Common myeloid progenitor, CD34-positive (primary cell): ENCODE measurements around the gene ZNF428.

Experiments used
- CTCF ChIA-PET: fragments of 350-600 bp; sonication (Branson Sonifier 250); formaldehyde crosslinking; loops from one replicate; lab custom pipeline; 2021; ENCODE audit warnings: antibody characterized with exemption; lab: Charles Lee
- POLR2A ChIA-PET: fragments of 350-600 bp; sonication (Branson Sonifier 250); formaldehyde crosslinking; loops from one replicate; lab custom pipeline; 2021; ENCODE audit warnings: antibody characterized with exemption; lab: Charles Lee
- DNase-seq, 3 donors: peaks; one replicate each; pipeline versions ENCODE4 v3.0.0 to v3.0.0-alpha.2; 2013
- H3K27ac ChIP-seq, 2 experiments: 1 replicate in 1 of 2; 2 replicates in 1 of 2; pipeline ENCODE4 v1.7.0; 2013; ENCODE audit warnings: inconsistent platforms in 2 of 2, low read length in 2 of 2, mild to moderate bottlenecking in 2 of 2, low read depth in 1 of 2, moderate library complexity in 1 of 2; ENCODE audit not compliant: severe bottlenecking in 2 of 2, insufficient read depth in 1 of 2, poor library complexity in 1 of 2
- H3K27me3 ChIP-seq, 5 experiments: replicated peaks in 2 of 5; 1 replicate in 3 of 5; 2 replicates in 2 of 5; pipeline versions ENCODE4 v1.6.1 to v1.7.0; 2013; ENCODE audit warnings: low read length in 4 of 5, mild to moderate bottlenecking in 2 of 5, moderate library complexity in 2 of 5, inconsistent platforms in 1 of 5; ENCODE audit not compliant: insufficient read depth in 5 of 5, control insufficient read depth in 4 of 5
- H3K36me3 ChIP-seq, 4 experiments: 1 replicate in 2 of 4; 2 replicates in 2 of 4; pipeline versions ENCODE4 v1.6.1 to v1.7.0; 2013; ENCODE audit warnings: low read length in 3 of 4, control low read depth in 1 of 4, mild to moderate bottlenecking in 1 of 4; ENCODE audit not compliant: control insufficient read depth in 4 of 4, insufficient read depth in 4 of 4
- H3K4me1 ChIP-seq, 4 experiments: 1 replicate in 3 of 4; 2 replicates in 1 of 4; pipeline versions ENCODE4 v1.6.1 to v1.7.1; 2013; ENCODE audit warnings: low read length in 3 of 4, mild to moderate bottlenecking in 3 of 4, control low read depth in 1 of 4, inconsistent platforms in 1 of 4, moderate library complexity in 1 of 4; ENCODE audit not compliant: control insufficient read depth in 4 of 4, insufficient read depth in 4 of 4; ENCODE audit errors: control extremely low read depth in 1 of 4
- H3K4me3 ChIP-seq, 7 experiments: 1 replicate in 4 of 7; 2 replicates in 3 of 7; pipeline versions ENCODE4 v1.5.1 to v1.7.0; 2013; ENCODE audit warnings: mild to moderate bottlenecking in 7 of 7, low read length in 6 of 7, moderate library complexity in 6 of 7, inconsistent platforms in 2 of 7, low read depth in 2 of 7, control low read depth in 1 of 7; ENCODE audit not compliant: insufficient read depth in 4 of 7, control insufficient read depth in 1 of 7; ENCODE audit errors: extremely low read depth in 1 of 7
- H3K9me3 ChIP-seq, 5 experiments: 1 replicate in 4 of 5; 2 replicates in 1 of 5; pipeline versions ENCODE4 v1.6.1 to v1.7.1; 2013; ENCODE audit warnings: low read length in 4 of 5, mild to moderate bottlenecking in 2 of 5, inconsistent platforms in 1 of 5, low read depth in 1 of 5, moderate library complexity in 1 of 5; ENCODE audit not compliant: control insufficient read depth in 4 of 5, insufficient read depth in 2 of 5; ENCODE audit errors: control extremely low read depth in 1 of 5
- WGBS: methylation state at CpG from one replicate; pipeline ENCODE4 v1.1.5; 2013; ENCODE audit not compliant: insufficient coverage; 5-methylcytosine and 5-hydroxymethylcytosine counted together

Gene ZNF428

GRCh38 chr19:43595999-43596841, 23.2 kb downstream of the ZNF428 start, which contains the start of the genes IRGQ and ZNF576:
TSS of gene IRGQ (minus strand) at chr19:43596134. CDS start at chr19:43595338, 796 bp downstream.
TSS of gene ZNF576 (plus strand) at chr19:43596595. CDS start at chr19:43597109, 514 bp downstream.
- Histone ChIP-seq H3K4me1 (peaks cover 23 to 43% (median 36%) of the 10 kb centered on the region in 4 experiments), H3K27ac (peak within 1 kb of the TSS; percentile 99 to 100), H3K27me3 (no peaks in the 10 kb centered on the region), H3K4me3 (peak within 1 kb of the TSS; percentile 74 to 98 (median 92)), H3K36me3 (peaks cover 2 to 50% (median 34%) of the 10 kb centered on the region in 4 experiments), H3K9me3 (no peaks in the 10 kb centered on the region)
- ChIA-PET CTCF (interaction anchor here (1.0 to 14.7 kb wide), 10 partner anchors 9 to 72 kb away, joined by 3 to 247 read pairs (median 6); no protein-coding TSS in a partner anchor), POLR2A (interaction anchor here (0.7 to 2.2 kb wide), 5 partner anchors 14 to 61 kb away, joined by 3 to 6 read pairs (median 3); partner anchors contain the start of genes PINLYP and XRCC1)
- DNase-seq, result peak; percentile 99 to 100 (median 99)
- WGBS, result 0% methylated on average over 46 of the region's 60 CpGs

- peaks cover 23 to 43% (median 36%) of the 10 kb centered on the region in 4 experiments for H3K4me1 ChIP-seq
- H3K9me3 ChIP-seq, result no peaks in the 10 kb centered on the region
- no peak for DNase-seq
- H3K27ac ChIP-seq, result peak overlapping the region; percentile 72 to 100
- ChIA-PET POLR2A (interaction anchor here (0.7 to 2.2 kb wide), 5 partner anchors 13 to 60 kb away, joined by 3 to 8 read pairs (median 5); partner anchors contain the start of genes PINLYP and XRCC1), CTCF (interaction anchor here (0.8 to 14.7 kb wide), 12 partner anchors 13 to 73 kb away, joined by 3 to 247 read pairs (median 5); partner anchors contain the start of genes PINLYP and XRCC1)
- peaks cover 2 to 45% (median 29%) of the 10 kb centered on the region in 4 experiments for H3K36me3 ChIP-seq
- H3K27me3 ChIP-seq, result no peaks in the 10 kb centered on the region
- under 1% methylated on average over 17 of the region's 18 CpGs for WGBS
- peak overlapping the region; percentile 74 to 98 (median 92) for H3K4me3 ChIP-seq
Measured at GRCh38 chr19:43595605-43595998, 23.8 kb downstream of the ZNF428 start.

- Histone ChIP-seq H3K9me3 (no peaks in the 10 kb centered on the region), H3K4me3 (peak overlapping the region; percentile 74 to 98 (median 92)), H3K27me3 (no peaks in the 10 kb centered on the region), H3K27ac (peak overlapping the region; percentile 72 to 100), H3K36me3 (peaks cover under 1 to 40% (median 27%) of the 10 kb centered on the region in 4 experiments), H3K4me1 (peaks cover 23 to 45% (median 37%) of the 10 kb centered on the region in 4 experiments)
- DNase-seq, result peak; percentile 63 to 84 (median 82)
- WGBS, result 0% methylated on average over 64 of the region's 64 CpGs
- CTCF ChIA-PET, result interaction anchor here (0.7 to 14.7 kb wide), 21 partner anchors 10 to 76 kb away, joined by 3 to 247 read pairs (median 4); partner anchors contain the start of genes ETHE1, PINLYP and XRCC1
- POLR2A ChIA-PET, result interaction anchor here (0.6 to 2.2 kb wide), 6 partner anchors 13 to 60 kb away, joined by 3 to 8 read pairs (median 4); no protein-coding TSS in a partner anchor
Measured at GRCh38 chr19:43594710-43595604, 24.5 kb downstream of the ZNF428 start.

DNA sequence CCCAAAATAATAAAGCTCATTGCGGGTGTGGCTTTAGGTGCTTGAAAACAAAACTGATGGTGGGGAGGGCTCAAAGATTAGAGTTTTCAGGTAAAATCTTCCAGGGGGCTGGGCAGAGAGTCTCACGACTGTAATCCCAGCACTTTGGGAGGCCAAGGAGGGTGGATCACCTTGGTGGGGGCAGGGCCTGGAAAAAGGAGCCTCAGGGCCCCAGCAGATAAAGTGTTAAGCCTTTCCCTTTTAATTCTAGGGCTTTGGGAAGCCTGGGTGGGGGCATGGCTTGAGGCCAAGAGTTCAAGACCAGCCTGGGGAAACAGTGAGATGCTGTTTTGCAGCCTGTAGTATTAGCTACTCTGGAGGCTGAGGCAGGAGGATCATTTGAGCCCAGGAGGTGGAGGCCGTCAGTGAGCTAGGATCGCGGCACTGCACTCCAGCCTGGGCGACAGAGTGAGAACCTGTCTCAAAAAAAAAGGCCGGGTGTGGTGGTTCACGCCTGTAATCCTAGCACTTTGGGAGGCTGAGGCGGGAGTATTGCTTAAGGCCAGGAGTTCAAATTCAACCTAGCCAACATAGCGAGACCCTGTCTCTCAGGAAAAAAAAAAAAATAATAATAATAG, 25.2 kb downstream of the ZNF428 start:
- Histone ChIP-seq H3K27me3 (no peaks in the 10 kb centered on the region), H3K9me3 (no peaks in the 10 kb centered on the region), H3K4me1 (peaks cover 23 to 50% (median 41%) of the 10 kb centered on the region in 4 experiments), H3K27ac (no peak overlapping the region), H3K4me3 (peak overlapping the region in 5 of 7 experiments; percentile 84 to 98 (median 92)), H3K36me3 (peaks cover 0 to 32% (median 22%) of the 10 kb centered on the region in 4 experiments)
- DNase-seq, result no peak
- ChIA-PET CTCF (interaction anchor here (0.7 to 14.7 kb wide), 20 partner anchors 9 to 75 kb away, joined by 3 to 247 read pairs (median 4); partner anchors contain the start of genes ETHE1, PINLYP and XRCC1), POLR2A (interaction anchor here (0.6 to 2.2 kb wide), 4 partner anchors 35 to 59 kb away, joined by 3 to 8 read pairs (median 6); no protein-coding TSS in a partner anchor)
- 96% methylated on average over 6 of the region's 10 CpGs for WGBS

- Histone ChIP-seq H3K27ac (no peak overlapping the region), H3K4me1 (peaks cover 16 to 41% (median 32%) of the 10 kb centered on the region in 4 experiments), H3K27me3 (no peaks in the 10 kb centered on the region), H3K9me3 (no peaks in the 10 kb centered on the region), H3K4me3 (no peak overlapping the region), H3K36me3 (peaks cover 0 to 25% (median 16%) of the 10 kb centered on the region in 4 experiments)
- no peak for DNase-seq
- WGBS, result 98% methylated on average over 31 of the region's 37 CpGs
- ChIA-PET POLR2A (no interaction called here), CTCF (interaction anchor here (0.9 to 14.7 kb wide), 6 partner anchors 19 to 73 kb away, joined by 3 to 247 read pairs (median 12); partner anchors contain the start of genes ETHE1, PINLYP and XRCC1)
Measured at GRCh38 chr19:43592800-43593350, 26.6 kb downstream of the ZNF428 start.
